Central memory CD8-positive, alpha-beta T cell (primary cell): ENCODE measurements around the gene MCEMP1.
A peak's percentile ranks its signal among the peaks of the same experiment; 100 is the strongest.
"Not testable (repeated sequence)": the region's sequence is repeated elsewhere in the genome, so short reads cannot be mapped to it uniquely, and the experiment has no call there.

Experiments used
- ATAC-seq: fragments of 150-1000 bp; cut with Tn5 transposase; replicated peaks from 2 replicates; pipeline ENCODE4 v1.10.0; 2022; ENCODE audit warnings: mild to moderate bottlenecking, moderate FRiP score, moderate number of reproducible peaks; ENCODE audit not compliant: poor library complexity, severe bottlenecking; ENCODE audit errors: extremely low read depth
- DNase-seq, 2 donors: peaks; one replicate each; pipeline ENCODE4 v3.0.0; 2021; ENCODE audit warnings: low spot score in 2 of 2
- H3K27ac Mint-ChIP-seq: one replicate; pipeline ENCODE4 v1.8.0; 2022; ENCODE audit warnings: low read depth, mild to moderate bottlenecking, moderate library complexity, mixed read lengths
- H3K27me3 Mint-ChIP-seq: one replicate; pipeline ENCODE4 v1.8.0; 2022; ENCODE audit warnings: mixed read lengths
- H3K36me3 Mint-ChIP-seq: one replicate; pipeline ENCODE4 v1.8.0; 2022; ENCODE audit warnings: mild to moderate bottlenecking, moderate library complexity, mixed read lengths; ENCODE audit not compliant: insufficient read depth
- H3K4me1 Mint-ChIP-seq: one replicate; pipeline ENCODE4 v1.8.0; 2022; ENCODE audit warnings: mixed read lengths
- H3K4me3 Mint-ChIP-seq: one replicate; pipeline ENCODE4 v1.8.0; 2022; ENCODE audit warnings: mild to moderate bottlenecking, moderate library complexity, mixed read lengths
- H3K9me3 Mint-ChIP-seq: one replicate; pipeline ENCODE4 v1.8.0; 2022; ENCODE audit warnings: mixed read lengths

MCEMP1 gene

GRCh38 chr19:7638802-7639465, 38.0 kb upstream of the MCEMP1 start:
- Mint-ChIP-seq H3K27me3 (no peaks in the 10 kb centered on the region), H3K27ac (no peak overlapping the region), H3K4me1 (peaks cover 39% of the 10 kb centered on the region), H3K4me3 (peak overlapping the region; percentile 6), H3K9me3 (no peaks in the 10 kb centered on the region), H3K36me3 (peaks cover 13% of the 10 kb centered on the region)
- no peak for DNase-seq
- ATAC-seq, result no peak

GRCh38 chr19:7639863-7640348, 37.0 kb upstream of the MCEMP1 start:
- ATAC-seq, result no peak
- Mint-ChIP-seq H3K4me3 (peak overlapping the region; percentile 6), H3K27me3 (no peaks in the 10 kb centered on the region), H3K4me1 (peaks cover 29% of the 10 kb centered on the region), H3K36me3 (peaks cover 16% of the 10 kb centered on the region), H3K27ac (no peak overlapping the region), H3K9me3 (no peaks in the 10 kb centered on the region)
- no peak for DNase-seq

- H3K27me3 Mint-ChIP-seq, result no peaks in the 10 kb centered on the region
- H3K4me1 Mint-ChIP-seq, result peaks cover 28% of the 10 kb centered on the region
- DNase-seq (no peak), ATAC-seq (no peak)
- no peaks in the 10 kb centered on the region for H3K9me3 Mint-ChIP-seq
- peaks cover 20% of the 10 kb centered on the region for H3K36me3 Mint-ChIP-seq
- no peak overlapping the region for H3K27ac Mint-ChIP-seq
- no peak overlapping the region for H3K4me3 Mint-ChIP-seq
These were observed 36.1 kb upstream of the MCEMP1 start for GRCh38 chr19:7640803-7641202.

- Mint-ChIP-seq H3K36me3 (peaks cover 21% of the 10 kb centered on the region), H3K9me3 (no peaks in the 10 kb centered on the region)
These were observed 35.3 kb upstream of the MCEMP1 start for GRCh38 chr19:7641290-7642276.

GRCh38 chr19:7642295-7643030, 34.4 kb upstream of the MCEMP1 start:
- H3K27me3 Mint-ChIP-seq, result no peaks in the 10 kb centered on the region
- ATAC-seq (no peak), DNase-seq (no peak)
- H3K27ac Mint-ChIP-seq, result no peak overlapping the region
- H3K4me1 Mint-ChIP-seq, result peaks cover 27% of the 10 kb centered on the region
- H3K36me3 Mint-ChIP-seq, result peaks cover 18% of the 10 kb centered on the region
- no peak overlapping the region for H3K4me3 Mint-ChIP-seq
- H3K9me3 Mint-ChIP-seq, result no peaks in the 10 kb centered on the region

More at GRCh38 chr19:7641290-7642276, 35.3 kb upstream of the MCEMP1 start:
- ATAC-seq (no peak), DNase-seq (no peak)
- H3K27ac Mint-ChIP-seq, result no peak overlapping the region
- H3K4me1 Mint-ChIP-seq, result peaks cover 28% of the 10 kb centered on the region
- H3K4me3 Mint-ChIP-seq, result no peak overlapping the region
- H3K27me3 Mint-ChIP-seq, result no peaks in the 10 kb centered on the region

GRCh38 chr19:7643031-7643415, 33.9 kb upstream of the MCEMP1 start:
- Mint-ChIP-seq H3K4me3 (no peak overlapping the region), H3K36me3 (peaks cover 15% of the 10 kb centered on the region), H3K4me1 (peaks cover 22% of the 10 kb centered on the region), H3K27me3 (no peaks in the 10 kb centered on the region), H3K27ac (peak overlapping the region; percentile 77), H3K9me3 (no peaks in the 10 kb centered on the region)
- ATAC-seq (no peak), DNase-seq (no peak)

- DNase-seq, ATAC-seq, H3K27me3 Mint-ChIP-seq, H3K4me3 Mint-ChIP-seq, H3K9me3 Mint-ChIP-seq: not testable (repeated sequence)
- peaks cover 15% of the 10 kb centered on the region for H3K4me1 Mint-ChIP-seq
- H3K27ac Mint-ChIP-seq, result peak overlapping the region; percentile 77
- peaks cover 17% of the 10 kb centered on the region for H3K36me3 Mint-ChIP-seq
These were observed 33.0 kb upstream of the MCEMP1 start for GRCh38 chr19:7643629-7644549.

GRCh38 chr19:7644550-7644877, 32.4 kb upstream of the MCEMP1 start:
- H3K36me3 Mint-ChIP-seq, result peaks cover 18% of the 10 kb centered on the region

GRCh38 chr19:7645163-7645562, 31.7 kb upstream of the MCEMP1 start:
- DNase-seq, result no peak
- Mint-ChIP-seq H3K36me3 (peaks cover 20% of the 10 kb centered on the region), H3K4me3 (no peak overlapping the region), H3K27me3 (no peaks in the 10 kb centered on the region), H3K27ac (no peak overlapping the region), H3K9me3 (no peaks in the 10 kb centered on the region), H3K4me1 (peaks cover 2% of the 10 kb centered on the region)
- ATAC-seq, result no peak

More at GRCh38 chr19:7644550-7644877, 32.4 kb upstream of the MCEMP1 start:
- Mint-ChIP-seq H3K4me1 (peaks cover 9% of the 10 kb centered on the region), H3K4me3 (no peak overlapping the region), H3K27ac (no peak overlapping the region), H3K27me3 (no peaks in the 10 kb centered on the region), H3K9me3 (no peaks in the 10 kb centered on the region)
- DNase-seq, result no peak
- ATAC-seq, result no peak

GRCh38 chr19:7645656-7646425, 31.0 kb upstream of the MCEMP1 start:
- no peak overlapping the region for H3K4me3 Mint-ChIP-seq
- no peaks in the 10 kb centered on the region for H3K9me3 Mint-ChIP-seq
- no peak for DNase-seq
- peaks cover 21% of the 10 kb centered on the region for H3K36me3 Mint-ChIP-seq
- no peak for ATAC-seq
- H3K4me1 Mint-ChIP-seq, result no peaks in the 10 kb centered on the region
- H3K27ac Mint-ChIP-seq, result peak overlapping the region; percentile 56
- H3K27me3 Mint-ChIP-seq, result no peaks in the 10 kb centered on the region

- ATAC-seq (no peak), DNase-seq (no peak)
- no peaks in the 10 kb centered on the region for H3K4me1 Mint-ChIP-seq
- no peaks in the 10 kb centered on the region for H3K9me3 Mint-ChIP-seq
- peaks cover 19% of the 10 kb centered on the region for H3K36me3 Mint-ChIP-seq
- H3K27me3 Mint-ChIP-seq, result no peaks in the 10 kb centered on the region
- H3K27ac Mint-ChIP-seq, result peak overlapping the region; percentile 56
- no peak overlapping the region for H3K4me3 Mint-ChIP-seq
These were observed 30.5 kb upstream of the MCEMP1 start for GRCh38 chr19:7646426-7646700.
